ENCODE measurements around the gene SPI1. TPM values are rescaled to one million over a fixed set of nuclear protein-coding genes. Genes with fewer than 3 reads are reported as not detected.

Gene SPI1
- total RNA-seq, 1 donor from 2014 or later, result not detected

DNA sequence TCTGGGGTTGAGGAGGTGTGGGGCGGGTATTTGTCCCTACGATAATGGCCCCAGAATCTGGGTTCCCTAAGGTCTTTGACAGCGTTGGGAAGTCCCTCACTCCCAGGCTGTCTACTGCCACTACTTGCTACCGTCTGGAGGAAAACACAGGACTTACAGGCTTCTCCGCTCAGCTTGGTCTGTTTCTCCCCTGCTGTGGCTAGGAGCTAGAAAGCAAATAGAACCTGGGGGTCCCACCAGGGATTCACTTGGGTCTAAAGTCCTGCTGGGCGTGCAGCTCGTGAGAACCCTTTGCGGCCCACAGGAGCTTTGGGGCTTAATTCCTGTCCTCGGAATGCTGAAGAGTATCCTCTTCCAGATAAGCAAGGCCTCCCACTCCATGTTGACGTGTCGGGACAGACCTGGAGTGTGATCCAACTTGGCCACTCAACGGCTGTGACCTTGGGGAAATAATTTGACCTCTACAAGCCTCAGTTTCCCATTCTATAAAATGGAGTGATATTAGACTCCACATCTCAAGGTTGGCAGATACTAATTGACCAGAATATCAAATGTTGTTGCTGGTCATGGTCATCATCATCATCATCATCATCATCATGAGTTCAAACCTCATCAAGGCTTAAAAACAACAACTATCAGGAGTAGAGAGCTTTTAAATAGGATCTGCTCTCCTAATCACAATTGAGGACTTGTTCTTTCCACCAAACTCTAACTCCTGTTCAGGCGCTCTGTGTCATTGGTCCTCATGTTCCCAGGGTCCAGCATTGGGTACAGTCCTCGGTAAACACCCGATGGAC lies 24.2 kb downstream of the SPI1 start:
- no peak for TF ChIP-seq EZH2phosphoT487 (IDR thresholded peaks at IDR 0.05)
- TF ChIP-seq, protein P1, sequence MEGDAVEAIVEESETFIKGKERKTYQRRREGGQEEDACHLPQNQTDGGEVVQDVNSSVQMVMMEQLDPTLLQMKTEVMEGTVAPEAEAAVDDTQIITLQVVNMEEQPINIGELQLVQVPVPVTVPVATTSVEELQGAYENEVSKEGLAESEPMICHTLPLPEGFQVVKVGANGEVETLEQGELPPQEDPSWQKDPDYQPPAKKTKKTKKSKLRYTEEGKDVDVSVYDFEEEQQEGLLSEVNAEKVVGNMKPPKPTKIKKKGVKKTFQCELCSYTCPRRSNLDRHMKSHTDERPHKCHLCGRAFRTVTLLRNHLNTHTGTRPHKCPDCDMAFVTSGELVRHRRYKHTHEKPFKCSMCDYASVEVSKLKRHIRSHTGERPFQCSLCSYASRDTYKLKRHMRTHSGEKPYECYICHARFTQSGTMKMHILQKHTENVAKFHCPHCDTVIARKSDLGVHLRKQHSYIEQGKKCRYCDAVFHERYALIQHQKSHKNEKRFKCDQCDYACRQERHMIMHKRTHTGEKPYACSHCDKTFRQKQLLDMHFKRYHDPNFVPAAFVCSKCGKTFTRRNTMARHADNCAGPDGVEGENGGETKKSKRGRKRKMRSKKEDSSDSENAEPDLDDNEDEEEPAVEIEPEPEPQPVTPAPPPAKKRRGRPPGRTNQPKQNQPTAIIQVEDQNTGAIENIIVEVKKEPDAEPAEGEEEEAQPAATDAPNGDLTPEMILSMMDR (IDR thresholded peaks at IDR 0.05), result no peak
- TF ChIP-seq EZH2 (IDR thresholded peaks at IDR 0.05), result no peak
- no peak overlapping the region for H3K27ac ChIP-seq
- H3K9me3 ChIP-seq (ENCODE audit: low read depth), result no peaks in the 10 kb centered on the region
- no peaks in the 10 kb centered on the region for H3K36me3 ChIP-seq
- Mint-ChIP-seq H3K36me3 (no peaks in the 10 kb centered on the region), H3K4me1 (peaks cover 5% of the 10 kb centered on the region), H3K9me3 (no peaks in the 10 kb centered on the region), H3K27me3 (ENCODE audit: insufficient read depth, low read depth) (peaks cover 3% of the 10 kb centered on the region), H3K4me3 (peak overlapping the region; percentile 42), H3K27ac (no peak overlapping the region)
- H3K27me3 ChIP-seq, result no peaks in the 10 kb centered on the region
- H3K79me2 ChIP-seq (ENCODE audit: low read depth), result no peaks in the 10 kb centered on the region
- H3K4me1 ChIP-seq, result peaks cover 6% of the 10 kb centered on the region
- no peak for DNase-seq (ENCODE audit: low spot score)
- peaks cover 29% of the 10 kb centered on the region for H3F3A ChIP-seq (ENCODE audit: low read depth)
- peak overlapping the region; percentile 95 for H2AFZ ChIP-seq (replicated peaks)
- H3K4me3 ChIP-seq, result no peak overlapping the region
- H3K4me2 ChIP-seq, result peak overlapping the region; percentile 89
- no peaks in the 10 kb centered on the region for H4K20me1 ChIP-seq (ENCODE audit: low read depth)
- H3K9ac ChIP-seq, result no peak overlapping the region

DNA sequence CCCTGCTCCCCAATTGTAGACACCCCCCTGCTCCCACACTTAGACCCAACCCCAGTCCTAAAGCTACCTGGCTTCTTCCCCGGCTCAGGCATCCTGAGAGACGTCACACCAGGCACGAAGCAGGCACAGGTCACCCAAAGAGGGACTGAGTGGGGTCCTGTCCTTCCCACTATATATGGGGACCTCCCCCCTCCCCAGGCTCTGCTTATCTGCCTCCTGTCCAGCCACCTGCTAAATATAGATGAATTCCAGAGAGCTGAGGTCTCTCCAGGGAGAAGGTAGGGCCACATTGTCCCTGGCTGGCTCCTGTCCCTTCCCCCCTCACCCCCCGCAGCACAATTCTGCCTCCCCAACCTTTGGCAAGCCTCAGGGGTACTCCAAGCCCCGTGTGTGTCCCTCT lies 25.8 kb downstream of the SPI1 start, which contains the start of gene MYBPC3:
MYBPC3 (minus strand) TSS at position 147 of the 400 bp plus-strand sequence; CDS start at position 92, 55 bp downstream.
- DNase-seq (ENCODE audit: low spot score), result no peak
- Mint-ChIP-seq H3K27me3 (ENCODE audit: insufficient read depth, low read depth) (peaks cover 3% of the 10 kb centered on the region), H3K36me3 (no peaks in the 10 kb centered on the region), H3K9me3 (no peaks in the 10 kb centered on the region), H3K27ac (no peak within 1 kb of the TSS), H3K4me1 (peaks cover 11% of the 10 kb centered on the region), H3K4me3 (no peak within 1 kb of the TSS)
- Histone ChIP-seq H3K36me3 (no peaks in the 10 kb centered on the region), H3F3A (ENCODE audit: low read depth) (peaks cover 29% of the 10 kb centered on the region), H3K4me1 (peaks cover 9% of the 10 kb centered on the region), H3K9ac (no peak within 1 kb of the TSS), H2AFZ (replicated peaks) (no peak within 1 kb of the TSS), H4K20me1 (ENCODE audit: low read depth) (no peaks in the 10 kb centered on the region), H3K4me2 (no peak within 1 kb of the TSS), H3K4me3 (no peak within 1 kb of the TSS), H3K79me2 (ENCODE audit: low read depth) (no peaks in the 10 kb centered on the region), H3K27ac (no peak within 1 kb of the TSS), H3K27me3 (no peaks in the 10 kb centered on the region), H3K9me3 (ENCODE audit: low read depth) (no peaks in the 10 kb centered on the region)
- TF ChIP-seq EZH2 (IDR thresholded peaks at IDR 0.05), result no peak
- TF ChIP-seq EZH2phosphoT487 (IDR thresholded peaks at IDR 0.05), result no peak
- TF ChIP-seq, protein P1 (IDR thresholded peaks at IDR 0.05), result no peak

DNA sequence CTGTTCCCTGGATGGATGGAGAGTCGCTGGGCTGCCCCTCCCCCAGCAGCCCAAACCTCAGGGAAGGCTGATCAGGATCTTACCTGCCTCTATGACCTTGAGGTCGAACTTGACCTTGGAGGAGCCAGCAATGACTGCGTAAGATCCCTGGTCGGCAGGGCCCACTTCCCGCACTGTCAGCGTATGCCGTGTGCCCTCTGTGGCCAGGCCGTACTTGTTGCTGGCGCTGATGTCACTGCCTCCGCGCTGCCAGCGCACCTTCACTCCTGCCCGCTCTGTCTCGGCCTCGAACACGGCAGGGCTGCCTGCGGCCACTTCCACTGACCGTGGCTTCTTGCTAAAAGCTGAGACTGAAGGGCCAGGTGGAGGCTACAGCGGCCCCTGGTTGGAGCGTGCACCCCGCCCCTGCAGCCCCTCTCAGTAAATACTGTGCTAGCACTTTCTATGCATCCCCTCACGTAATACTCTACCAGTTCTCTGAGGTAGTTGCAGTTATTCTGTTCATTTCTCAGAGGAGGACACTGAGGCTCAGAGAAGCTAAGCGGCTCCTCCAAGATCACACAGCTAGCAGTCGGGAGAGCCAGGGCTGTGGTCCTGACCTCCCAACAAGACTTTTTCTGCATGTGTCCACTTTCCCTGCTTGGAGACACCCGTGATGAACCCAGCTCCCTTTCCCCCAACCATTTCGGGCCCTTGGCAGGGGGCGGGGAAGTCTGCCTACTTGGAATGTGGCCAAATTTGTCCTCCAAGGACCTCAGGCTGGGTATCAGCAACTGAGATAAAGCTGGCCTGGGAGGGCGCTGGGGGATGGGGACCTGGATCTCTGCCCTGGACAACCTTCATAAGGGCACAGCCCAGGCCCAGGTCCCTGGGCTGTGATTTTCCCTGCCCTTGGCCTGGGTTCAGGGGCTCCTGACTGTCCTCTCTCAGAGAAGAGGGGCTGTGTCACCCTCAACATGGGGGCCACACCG lies 26.9 kb downstream of the SPI1 start:
- Histone ChIP-seq H4K20me1 (ENCODE audit: low read depth) (no peaks in the 10 kb centered on the region), H3K4me3 (no peak overlapping the region), H3K9me3 (ENCODE audit: low read depth) (no peaks in the 10 kb centered on the region), H2AFZ (replicated peaks) (no peak overlapping the region), H3K4me2 (no peak overlapping the region), H3K36me3 (no peaks in the 10 kb centered on the region), H3K27ac (no peak overlapping the region), H3K9ac (no peak overlapping the region), H3K4me1 (peaks cover 15% of the 10 kb centered on the region), H3F3A (ENCODE audit: low read depth) (peaks cover 20% of the 10 kb centered on the region), H3K79me2 (ENCODE audit: low read depth) (no peaks in the 10 kb centered on the region), H3K27me3 (no peaks in the 10 kb centered on the region)
- DNase-seq (ENCODE audit: low spot score), result no peak
- no peaks in the 10 kb centered on the region for H3K36me3 Mint-ChIP-seq
- no peak overlapping the region for H3K27ac Mint-ChIP-seq
- peaks cover 11% of the 10 kb centered on the region for H3K4me1 Mint-ChIP-seq
- H3K9me3 Mint-ChIP-seq, result no peaks in the 10 kb centered on the region
- H3K4me3 Mint-ChIP-seq, result no peak overlapping the region
- TF ChIP-seq, protein P1 (IDR thresholded peaks at IDR 0.05), result no peak
- TF ChIP-seq EZH2 (IDR thresholded peaks at IDR 0.05) (no peak), EZH2phosphoT487 (IDR thresholded peaks at IDR 0.05) (no peak)
- peaks cover 3% of the 10 kb centered on the region for H3K27me3 Mint-ChIP-seq (ENCODE audit: insufficient read depth, low read depth)

Measured in neural progenitor cell (in vitro differentiated cells).